Activated T-cell treated with anti-CD3 and anti-CD28 coated beads, Interleukin-2, amount 50 U/mL, for 24 hours (primary cell): Measurements from ENCODE around the gene CACNA1S.

ENCODE experiments used
- DNase-seq: peaks from one replicate; pipeline ENCODE4 v3.0.0-alpha.2; 2020
- H3K27ac Mint-ChIP-seq: 2 replicates; pipeline ENCODE4 v1.8.0; 2020; ENCODE audit warnings: mild to moderate bottlenecking, mixed read lengths
- H3K27me3 Mint-ChIP-seq: 2 replicates; pipeline ENCODE4 v1.8.0; 2020; ENCODE audit warnings: mixed read lengths
- H3K36me3 Mint-ChIP-seq: 2 replicates; pipeline ENCODE4 v1.8.0; 2020; ENCODE audit warnings: low read depth, mixed read lengths
- H3K4me1 Mint-ChIP-seq: 2 replicates; pipeline ENCODE4 v1.8.0; 2020; ENCODE audit warnings: low read depth, mixed read lengths
- H3K4me3 Mint-ChIP-seq: 2 replicates; pipeline ENCODE4 v1.8.0; 2020; ENCODE audit warnings: mild to moderate bottlenecking, moderate library complexity, mixed read lengths
- H3K9me3 Mint-ChIP-seq: 2 replicates; pipeline ENCODE4 v1.8.0; 2020; ENCODE audit warnings: mixed read lengths

Gene CACNA1S

GRCh38 chr1:201020721-201021629 is 91.3 kb downstream of the CACNA1S start:
- Mint-ChIP-seq H3K36me3 (peaks cover 27% of the 10 kb centered on the region), H3K4me3 (peak overlapping the region; percentile 92), H3K27ac (peak overlapping the region; percentile 98), H3K9me3 (no peaks in the 10 kb centered on the region), H3K27me3 (no peaks in the 10 kb centered on the region), H3K4me1 (peaks cover 88% of the 10 kb centered on the region)
- peak; percentile 55 for DNase-seq

- H3K4me3 Mint-ChIP-seq: peak overlapping the region; percentile 92
- peaks cover 88% of the 10 kb centered on the region for H3K4me1 Mint-ChIP-seq
- peak; percentile 50 for DNase-seq
- peaks cover 29% of the 10 kb centered on the region for H3K36me3 Mint-ChIP-seq
- no peaks in the 10 kb centered on the region for H3K9me3 Mint-ChIP-seq
- H3K27ac Mint-ChIP-seq: peak overlapping the region; percentile 98
- no peaks in the 10 kb centered on the region for H3K27me3 Mint-ChIP-seq
Observed at GRCh38 chr1:201020040-201020591, 92.1 kb downstream of the CACNA1S start.

GRCh38 chr1:201019321-201019977 is 92.8 kb downstream of the CACNA1S start:
- DNase-seq: peak; percentile 86
- H3K4me3 Mint-ChIP-seq: peak overlapping the region; percentile 92
- H3K36me3 Mint-ChIP-seq: peaks cover 29% of the 10 kb centered on the region
- H3K4me1 Mint-ChIP-seq: peaks cover 89% of the 10 kb centered on the region
- H3K27me3 Mint-ChIP-seq: no peaks in the 10 kb centered on the region
- peak overlapping the region; percentile 98 for H3K27ac Mint-ChIP-seq
- no peaks in the 10 kb centered on the region for H3K9me3 Mint-ChIP-seq

GRCh38 chr1:201017828-201018163 is 94.4 kb downstream of the CACNA1S start:
- Mint-ChIP-seq H3K36me3 (peaks cover 33% of the 10 kb centered on the region), H3K27ac (peak overlapping the region; percentile 98), H3K9me3 (no peaks in the 10 kb centered on the region), H3K27me3 (no peaks in the 10 kb centered on the region), H3K4me1 (peaks cover 97% of the 10 kb centered on the region), H3K4me3 (no peak overlapping the region)
- no peak for DNase-seq

- no peak overlapping the region for H3K4me3 Mint-ChIP-seq
- no peak for DNase-seq
- H3K27me3 Mint-ChIP-seq: no peaks in the 10 kb centered on the region
- peak overlapping the region; percentile 98 for H3K27ac Mint-ChIP-seq
- peaks cover 28% of the 10 kb centered on the region for H3K36me3 Mint-ChIP-seq
- no peaks in the 10 kb centered on the region for H3K9me3 Mint-ChIP-seq
- H3K4me1 Mint-ChIP-seq: peaks cover 97% of the 10 kb centered on the region
Observed at GRCh38 chr1:201016943-201017827, 95.0 kb downstream of the CACNA1S start.

GRCh38 chr1:201016211-201016651 is 96.0 kb downstream of the CACNA1S start:
- H3K9me3 Mint-ChIP-seq: no peaks in the 10 kb centered on the region
- H3K27me3 Mint-ChIP-seq: no peaks in the 10 kb centered on the region
- peak overlapping the region; percentile 43 for H3K4me3 Mint-ChIP-seq
- peaks cover 97% of the 10 kb centered on the region for H3K4me1 Mint-ChIP-seq
- peak overlapping the region; percentile 98 for H3K27ac Mint-ChIP-seq
- DNase-seq: no peak
- peaks cover 26% of the 10 kb centered on the region for H3K36me3 Mint-ChIP-seq

- Mint-ChIP-seq H3K27ac (peak overlapping the region; percentile 98), H3K36me3 (peaks cover 26% of the 10 kb centered on the region), H3K9me3 (no peaks in the 10 kb centered on the region), H3K4me3 (peak overlapping the region; percentile 43), H3K27me3 (no peaks in the 10 kb centered on the region), H3K4me1 (peaks cover 96% of the 10 kb centered on the region)
- no peak for DNase-seq
Observed at GRCh38 chr1:201015551-201016091, 96.6 kb downstream of the CACNA1S start.

- Mint-ChIP-seq H3K9me3 (no peaks in the 10 kb centered on the region), H3K27me3 (no peaks in the 10 kb centered on the region), H3K4me3 (no peak overlapping the region), H3K27ac (peak overlapping the region; percentile 50), H3K4me1 (peaks cover 92% of the 10 kb centered on the region), H3K36me3 (peaks cover 26% of the 10 kb centered on the region)
- no peak for DNase-seq
Observed at GRCh38 chr1:201014816-201015200, 97.4 kb downstream of the CACNA1S start.

- Mint-ChIP-seq H3K4me1 (peaks cover 92% of the 10 kb centered on the region), H3K27ac (peak overlapping the region; percentile 73), H3K4me3 (no peak overlapping the region), H3K27me3 (no peaks in the 10 kb centered on the region), H3K36me3 (peaks cover 29% of the 10 kb centered on the region), H3K9me3 (no peaks in the 10 kb centered on the region)
- DNase-seq: no peak
Observed at GRCh38 chr1:201013991-201014815, 98.0 kb downstream of the CACNA1S start.

GRCh38 chr1:201013031-201013485 is 99.2 kb downstream of the CACNA1S start:
- H3K27ac Mint-ChIP-seq: peak overlapping the region; percentile 73

GRCh38 chr1:201011616-201012015 is 100.6 kb downstream of the CACNA1S start:
- H3K4me3 Mint-ChIP-seq: no peak overlapping the region
- peaks cover 25% of the 10 kb centered on the region for H3K36me3 Mint-ChIP-seq
- H3K27ac Mint-ChIP-seq: no peak overlapping the region
- peaks cover 78% of the 10 kb centered on the region for H3K4me1 Mint-ChIP-seq
- no peaks in the 10 kb centered on the region for H3K9me3 Mint-ChIP-seq
- no peaks in the 10 kb centered on the region for H3K27me3 Mint-ChIP-seq
- no peak for DNase-seq

More at GRCh38 chr1:201013031-201013485, 99.2 kb downstream of the CACNA1S start:
- Mint-ChIP-seq H3K9me3 (no peaks in the 10 kb centered on the region), H3K27me3 (no peaks in the 10 kb centered on the region), H3K36me3 (peaks cover 29% of the 10 kb centered on the region), H3K4me1 (peaks cover 92% of the 10 kb centered on the region), H3K4me3 (no peak overlapping the region)
- no peak for DNase-seq

GRCh38 chr1:201009962-201010645 is 102.1 kb downstream of the CACNA1S start:
- peak overlapping the region; percentile 68 for H3K27ac Mint-ChIP-seq
- H3K9me3 Mint-ChIP-seq: no peaks in the 10 kb centered on the region
- H3K36me3 Mint-ChIP-seq: peaks cover 23% of the 10 kb centered on the region
- no peak for DNase-seq
- no peak overlapping the region for H3K4me3 Mint-ChIP-seq
- H3K4me1 Mint-ChIP-seq: peaks cover 63% of the 10 kb centered on the region
- H3K27me3 Mint-ChIP-seq: no peaks in the 10 kb centered on the region
